ENCODE results near the gene CRAT.

GRCh38 chr9:129095170-129095667, 15.4 kb downstream of the CRAT start:
- TF ChIP-seq CTCF (conservative IDR thresholded peaks at IDR 0.05; ENCODE audit: low read depth, low read length) (no peak), EZH2phosphoT487 (IDR thresholded peaks at IDR 0.05; ENCODE audit: borderline replicate concordance, low read length) (no peak)
